Smooth muscle cell (in vitro differentiated cells): ENCODE data around the gene OVCA2. TPM values are rescaled to one million over a fixed set of nuclear protein-coding genes. Genes with fewer than 3 reads are reported as not detected.

Experiments used
- DNase-seq: peaks from one replicate; lab custom pipeline; 2025; ENCODE audit not compliant: unreplicated experiment; lab: John Stamatoyannopoulos, UW
- H2AFZ ChIP-seq: fragments of 200-600 bp; sonication (generic); 2 replicates; pipeline ENCODE4 v1.6.0; 2016; ENCODE audit warnings: antibody characterized with exemption, low read depth, mild to moderate bottlenecking
- H3F3A ChIP-seq: fragments of 200-600 bp; sonication (generic); 2 replicates; pipeline ENCODE4 v1.6.0; 2017; ENCODE audit warnings: antibody characterized with exemption, low read depth
- H3K27ac ChIP-seq: fragments of 200-600 bp; sonication (generic); 2 replicates; pipeline ENCODE4 v1.5.1; 2016; ENCODE audit warnings: low read depth, mild to moderate bottlenecking
- H3K27me3 ChIP-seq: fragments of 200-600 bp; sonication (generic); 2 replicates; pipeline ENCODE4 v1.6.1; 2016; ENCODE audit warnings: low read depth, mild to moderate bottlenecking
- H3K36me3 ChIP-seq: fragments of 200-600 bp; sonication (generic); 2 replicates; pipeline ENCODE4 v1.5.1; 2016; ENCODE audit warnings: low read depth
- H3K4me1 ChIP-seq: fragments of 200-600 bp; sonication (generic); 2 replicates; pipeline ENCODE4 v1.5.1; 2016; ENCODE audit warnings: low read depth
- H3K4me2 ChIP-seq: fragments of 200-600 bp; sonication (generic); 2 replicates; pipeline ENCODE4 v1.6.0; 2016; ENCODE audit warnings: mild to moderate bottlenecking
- H3K4me3 ChIP-seq: fragments of 200-600 bp; sonication (generic); 2 replicates; pipeline ENCODE4 v1.5.1; 2016; ENCODE audit warnings: mild to moderate bottlenecking
- H3K79me2 ChIP-seq: fragments of 200-600 bp; sonication (generic); 2 replicates; pipeline ENCODE4 v1.6.0; 2016; ENCODE audit warnings: low read depth, mild to moderate bottlenecking
- H3K9ac ChIP-seq: fragments of 200-600 bp; sonication (generic); 2 replicates; pipeline ENCODE4 v1.6.0; 2016; ENCODE audit warnings: low read depth
- H3K9me3 ChIP-seq: fragments of 200-600 bp; sonication (generic); replicated peaks from 2 replicates; pipeline ENCODE4 v1.5.1; 2016; ENCODE audit warnings: low read depth
- H4K20me1 ChIP-seq: fragments of 200-600 bp; sonication (generic); 2 replicates; pipeline ENCODE4 v1.6.0; 2016; ENCODE audit warnings: low read depth
- WGBS: methylation state at CpG from one replicate; pipeline ENCODE4 v1.1.7; 2016; ENCODE audit warnings: low lambda C conversion rate; 5-methylcytosine and 5-hydroxymethylcytosine counted together
- polyA plus RNA-seq: library from polyadenylated mRNA; unstranded; fragments of >200 nt; fragmentation: Nextera tagmentation; extraction: Ambion mirVana; gene quantifications from 2 replicates; pipeline ENCODE4 v1.2.1, GENCODE V29; 2016
- total RNA-seq: library from RNA; depleted of rRNA; stranded (reverse); fragments of >200 nt; gene quantifications from 2 replicates; pipeline ENCODE4 v1.2.3, GENCODE V29; 2014
- TF ChIP-seq, protein P1 (sequence below): fragments of 200-600 bp; sonication (generic); IDR thresholded peaks from 2 replicates; pipeline ENCODE4 v1.5.1; 2017; ENCODE audit warnings: borderline replicate concordance, mild to moderate bottlenecking, antibody characterized with exemption; ENCODE audit not compliant: insufficient read depth, poor library complexity, severe bottlenecking

Gene OVCA2
- total and polyA plus RNA-seq, 2 experiments from 2014 or later = 46.7 to 47.6 TPM

DNA sequence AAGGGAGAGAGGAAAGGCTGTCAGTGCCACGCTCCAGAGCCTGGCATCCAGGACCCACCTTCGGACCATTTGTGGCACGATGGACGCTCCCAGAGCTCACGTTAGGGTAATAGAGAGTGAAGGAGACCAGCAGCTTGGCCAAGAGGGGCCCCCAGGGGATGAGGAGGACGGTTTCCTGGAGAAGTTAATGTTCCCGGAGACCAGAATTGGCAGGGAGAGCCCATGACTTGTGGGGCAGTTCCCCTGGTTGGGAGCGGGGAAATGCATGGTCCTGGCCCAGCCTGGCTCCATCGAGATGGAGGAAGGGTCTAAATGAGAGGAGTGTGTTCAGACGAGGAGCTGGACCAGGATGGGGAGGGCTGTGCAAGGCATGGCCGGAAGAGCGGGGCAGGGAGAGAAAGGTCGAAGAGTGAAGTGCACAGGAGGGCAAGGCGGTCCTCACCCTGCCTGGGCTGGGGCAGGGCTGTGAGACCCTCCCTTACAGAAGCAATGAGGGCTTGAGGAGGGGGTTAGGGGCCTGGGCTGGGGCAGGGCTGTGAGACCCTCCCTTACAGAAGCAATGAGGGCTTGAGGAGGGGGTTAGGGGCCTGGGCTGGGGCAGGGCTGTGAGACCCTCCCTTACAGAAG is 10.2 kb downstream of the OVCA2 start:
- H3F3A ChIP-seq = peaks cover 6% of the 10 kb centered on the region

DNA sequence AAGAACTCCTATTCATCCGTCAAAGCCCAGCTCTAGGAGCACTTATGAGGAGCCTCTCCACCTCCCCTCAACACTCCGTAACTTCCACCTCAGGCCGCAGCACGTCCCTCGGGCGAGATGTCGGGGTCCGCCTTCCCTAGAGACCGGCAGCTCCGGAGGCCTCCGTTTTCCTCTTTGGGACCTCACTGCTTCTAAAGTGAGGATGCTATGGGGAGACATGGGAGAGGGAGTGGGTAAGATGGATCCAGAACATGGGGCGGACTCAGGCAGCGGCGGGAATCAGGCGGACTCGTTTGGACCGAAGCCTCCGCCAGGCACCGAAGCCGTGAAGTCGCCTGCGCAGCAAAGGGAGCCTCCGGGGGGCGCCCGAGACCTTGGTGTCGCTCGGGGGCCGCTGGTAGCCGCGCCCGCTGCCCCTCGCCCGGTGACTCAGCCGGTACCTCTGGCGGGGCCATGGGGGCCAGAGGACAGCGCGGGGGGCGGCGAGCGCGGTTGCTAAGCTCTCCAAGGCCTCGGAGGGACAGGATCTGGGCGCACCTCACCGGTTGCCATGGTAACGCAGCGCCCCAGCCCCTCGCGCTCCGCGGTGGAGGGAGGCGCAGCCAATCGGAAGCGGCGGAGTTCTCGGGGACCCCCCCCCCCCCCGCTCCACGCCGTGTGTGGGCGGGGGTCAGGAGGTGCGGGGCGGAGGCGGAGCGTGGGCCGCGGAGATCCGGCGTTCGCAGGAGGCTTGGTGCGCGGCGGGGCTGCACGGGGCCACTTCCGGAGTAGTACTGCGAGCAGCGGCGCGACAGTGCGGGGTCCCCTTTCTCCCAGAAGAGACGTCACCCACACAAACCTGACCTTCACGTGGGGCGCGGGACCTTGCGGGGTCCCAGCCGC is 11.8 kb downstream of the OVCA2 start:
- Histone ChIP-seq H3K4me2 (peak overlapping the region; percentile 93), H3K27ac (no peak overlapping the region), H2AFZ (no peak overlapping the region), H3K4me3 (peak overlapping the region; percentile 59), H3K27me3 (peaks cover 31% of the 10 kb centered on the region), H4K20me1 (peaks cover 23% of the 10 kb centered on the region), H3K9ac (peak overlapping the region; percentile 24), H3K36me3 (no peaks in the 10 kb centered on the region), H3K4me1 (peaks cover 24% of the 10 kb centered on the region), H3K79me2 (peaks cover 4% of the 10 kb centered on the region), H3F3A (peaks cover 6% of the 10 kb centered on the region), H3K9me3 (no peaks in the 10 kb centered on the region)
- WGBS = 12% methylated on average over 61 of the region's 84 CpGs
- TF ChIP-seq, protein P1, sequence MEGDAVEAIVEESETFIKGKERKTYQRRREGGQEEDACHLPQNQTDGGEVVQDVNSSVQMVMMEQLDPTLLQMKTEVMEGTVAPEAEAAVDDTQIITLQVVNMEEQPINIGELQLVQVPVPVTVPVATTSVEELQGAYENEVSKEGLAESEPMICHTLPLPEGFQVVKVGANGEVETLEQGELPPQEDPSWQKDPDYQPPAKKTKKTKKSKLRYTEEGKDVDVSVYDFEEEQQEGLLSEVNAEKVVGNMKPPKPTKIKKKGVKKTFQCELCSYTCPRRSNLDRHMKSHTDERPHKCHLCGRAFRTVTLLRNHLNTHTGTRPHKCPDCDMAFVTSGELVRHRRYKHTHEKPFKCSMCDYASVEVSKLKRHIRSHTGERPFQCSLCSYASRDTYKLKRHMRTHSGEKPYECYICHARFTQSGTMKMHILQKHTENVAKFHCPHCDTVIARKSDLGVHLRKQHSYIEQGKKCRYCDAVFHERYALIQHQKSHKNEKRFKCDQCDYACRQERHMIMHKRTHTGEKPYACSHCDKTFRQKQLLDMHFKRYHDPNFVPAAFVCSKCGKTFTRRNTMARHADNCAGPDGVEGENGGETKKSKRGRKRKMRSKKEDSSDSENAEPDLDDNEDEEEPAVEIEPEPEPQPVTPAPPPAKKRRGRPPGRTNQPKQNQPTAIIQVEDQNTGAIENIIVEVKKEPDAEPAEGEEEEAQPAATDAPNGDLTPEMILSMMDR = peak; percentile 51
- DNase-seq = peak; percentile 50

More for the DNA sequence above, 10.2 kb downstream of the OVCA2 start:
- TF ChIP-seq, protein P1 = no peak
- DNase-seq = no peak
- Histone ChIP-seq H3K4me3 (no peak overlapping the region), H2AFZ (no peak overlapping the region), H4K20me1 (peaks cover 13% of the 10 kb centered on the region), H3K9me3 (no peaks in the 10 kb centered on the region), H3K27me3 (peaks cover 24% of the 10 kb centered on the region), H3K4me2 (no peak overlapping the region), H3K9ac (no peak overlapping the region), H3K4me1 (peaks cover 24% of the 10 kb centered on the region), H3K79me2 (no peaks in the 10 kb centered on the region), H3K36me3 (no peaks in the 10 kb centered on the region), H3K27ac (no peak overlapping the region)
- 60% methylated on average over 14 of the region's 14 CpGs for WGBS

GRCh38 chr17:2054262-2054511 is 12.4 kb downstream of the OVCA2 start:
- no peak overlapping the region for H3K27ac ChIP-seq
- TF ChIP-seq, protein P1 = no peak
- 27% methylated on average over 15 of the region's 16 CpGs for WGBS

More at GRCh38 chr17:2054262-2054511, 12.4 kb downstream of the OVCA2 start:
- H2AFZ ChIP-seq = no peak overlapping the region
- H3F3A ChIP-seq = peaks cover 6% of the 10 kb centered on the region
- no peak for DNase-seq
- peaks cover 25% of the 10 kb centered on the region for H4K20me1 ChIP-seq
- no peaks in the 10 kb centered on the region for H3K9me3 ChIP-seq
- peak overlapping the region; percentile 93 for H3K4me2 ChIP-seq
- H3K79me2 ChIP-seq = peaks cover 4% of the 10 kb centered on the region
- peak overlapping the region; percentile 59 for H3K4me3 ChIP-seq
- H3K9ac ChIP-seq = peak overlapping the region; percentile 24
- H3K4me1 ChIP-seq = peaks cover 21% of the 10 kb centered on the region
- H3K27me3 ChIP-seq = peaks cover 37% of the 10 kb centered on the region
- no peaks in the 10 kb centered on the region for H3K36me3 ChIP-seq
